HG02623 (cell line): ENCODE data around the gene AKT3.
A peak's percentile ranks its signal among the peaks of the same experiment; 100 is the strongest.

Experiments
- ATAC-seq: cut with Tn5 transposase; IDR thresholded peaks from one replicate; pipeline ENCODE4 v1.9.1; 2021; ENCODE audit warnings: moderate library complexity; ENCODE audit not compliant: unreplicated experiment

The AKT3 gene

DNA sequence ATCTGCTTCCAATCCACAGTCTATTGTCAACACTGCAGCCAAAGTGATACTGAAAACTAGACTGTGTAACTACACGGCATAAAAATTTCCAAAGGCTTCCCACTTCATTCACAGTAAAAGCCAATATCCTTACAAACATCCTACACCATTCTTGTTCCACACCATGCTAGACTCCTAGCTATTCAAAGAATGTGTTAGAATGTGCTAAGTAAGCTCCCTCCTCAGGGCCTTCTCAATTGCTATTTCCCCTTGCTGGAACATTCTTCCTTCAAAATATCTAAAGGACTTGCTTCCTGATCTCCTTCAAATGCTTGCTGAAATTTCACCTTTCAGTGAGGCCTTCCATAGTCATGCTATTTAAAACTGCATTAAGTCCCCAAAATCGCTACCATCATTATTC lies 228.1 kb downstream of the AKT3 start:
- no peak for ATAC-seq

DNA sequence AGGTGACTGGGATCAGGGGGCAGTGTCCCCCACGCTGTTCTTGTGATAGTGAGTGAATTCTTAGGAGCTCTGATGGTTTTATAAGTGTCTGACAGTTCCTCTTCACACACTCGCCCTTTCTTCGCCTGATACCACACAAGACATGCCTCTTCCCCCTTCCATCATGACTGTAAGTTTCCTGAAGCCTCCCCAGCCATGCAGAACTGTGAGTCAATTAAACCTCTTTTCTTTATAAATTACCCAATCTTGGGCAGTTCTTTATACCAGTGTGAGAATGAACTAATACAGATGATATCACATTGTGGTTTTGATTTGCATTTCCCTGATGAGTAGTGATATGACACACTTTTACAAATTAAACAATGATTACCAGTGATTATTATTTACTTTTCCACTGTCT lies 229.9 kb downstream of the AKT3 start:
- ATAC-seq: no peak

DNA sequence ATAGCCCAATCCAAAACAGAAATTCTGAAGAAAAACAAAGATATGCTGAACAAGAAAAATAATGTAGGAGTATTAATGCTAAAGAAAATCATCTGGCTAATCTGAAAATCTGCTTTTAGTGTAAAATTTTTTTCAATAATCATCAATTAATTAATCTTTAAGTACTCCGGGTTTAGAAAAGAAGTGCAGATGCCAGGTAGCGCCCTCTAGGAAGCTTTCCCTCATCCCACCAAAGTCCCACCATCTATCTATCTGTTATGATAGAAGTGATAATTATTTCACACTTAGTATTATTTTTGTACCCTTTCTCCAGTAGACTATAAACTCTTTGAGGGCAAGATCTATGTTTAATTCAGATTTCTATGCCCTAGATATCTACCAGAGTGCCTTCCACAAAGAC lies 240.3 kb downstream of the AKT3 start:
- no peak for ATAC-seq

DNA sequence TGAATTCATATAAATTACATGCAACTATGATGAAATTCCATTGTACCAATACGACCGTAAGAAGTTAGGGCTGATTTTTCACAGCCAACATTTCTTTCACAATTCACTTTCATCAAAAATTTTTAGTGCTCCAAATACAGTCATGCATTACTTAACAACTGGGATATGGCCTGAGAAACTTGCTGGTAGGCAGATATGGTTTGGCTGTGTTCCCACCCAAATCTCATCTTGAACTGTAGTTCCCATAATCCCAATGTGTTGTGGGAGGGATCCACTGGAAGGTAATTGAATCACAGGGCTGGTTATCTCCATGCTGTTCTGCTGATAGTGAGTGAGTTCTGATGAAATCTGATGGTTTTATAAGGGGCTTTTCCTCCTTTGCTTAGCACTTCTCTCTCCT lies 244.4 kb downstream of the AKT3 start:
- no peak for ATAC-seq

DNA sequence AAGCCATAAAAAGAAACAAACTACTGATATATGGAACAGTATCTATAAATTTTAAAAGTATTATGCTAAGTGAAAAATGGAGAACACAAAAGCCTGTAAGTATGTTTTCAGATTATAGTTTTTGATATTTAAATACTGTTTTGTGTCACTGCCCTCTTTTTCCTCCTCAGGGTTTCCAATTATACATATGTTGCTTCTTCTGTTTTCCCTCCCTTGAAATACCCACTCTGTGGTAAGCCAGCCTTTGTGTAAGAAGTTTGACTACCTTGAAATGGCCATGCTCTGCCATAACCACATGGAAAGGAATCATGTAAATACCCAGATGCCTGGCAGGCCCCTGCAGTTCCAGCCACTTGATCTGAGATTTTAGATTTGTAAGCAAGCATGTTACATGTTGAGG lies 248.3 kb downstream of the AKT3 start:
- no peak for ATAC-seq

DNA sequence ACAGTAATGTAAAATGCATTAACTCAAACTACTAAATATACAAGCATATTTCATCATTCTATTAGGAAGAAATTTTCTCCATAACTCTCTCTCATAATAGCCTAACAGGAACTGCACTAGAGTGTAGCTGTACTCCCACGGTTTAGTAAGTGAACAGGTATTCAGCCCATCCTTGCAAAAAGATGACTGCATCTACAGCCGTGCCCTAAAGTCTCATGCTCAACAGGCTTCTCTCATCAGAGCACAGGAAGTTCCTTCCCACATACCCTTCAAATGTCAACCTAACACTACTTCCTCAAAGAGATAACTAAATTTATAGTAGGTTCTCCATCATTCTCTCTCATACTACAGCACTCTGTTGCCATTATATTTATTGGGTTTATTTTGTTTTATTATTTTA lies 251.6 kb downstream of the AKT3 start:
- ATAC-seq: peak; percentile 47

DNA sequence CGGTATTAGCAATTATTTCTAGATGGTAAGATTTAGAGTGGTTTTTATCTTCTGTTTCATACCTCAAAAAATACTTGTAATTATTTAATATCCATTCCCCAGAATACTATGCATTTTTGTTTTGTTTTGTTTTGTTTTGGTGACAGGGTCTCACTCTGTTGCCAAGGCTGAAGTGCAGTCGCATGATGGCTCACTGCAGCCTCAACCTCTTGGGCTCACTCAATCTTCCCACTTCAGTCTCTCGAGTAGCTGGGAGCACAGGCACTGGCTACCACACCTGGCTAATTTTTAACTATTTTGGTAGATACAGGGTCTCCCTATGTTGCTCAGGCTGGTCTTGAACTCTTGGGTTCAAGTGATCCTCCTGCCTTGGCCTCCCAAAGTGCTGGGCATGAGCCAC lies 252.7 kb downstream of the AKT3 start:
- no peak for ATAC-seq

DNA sequence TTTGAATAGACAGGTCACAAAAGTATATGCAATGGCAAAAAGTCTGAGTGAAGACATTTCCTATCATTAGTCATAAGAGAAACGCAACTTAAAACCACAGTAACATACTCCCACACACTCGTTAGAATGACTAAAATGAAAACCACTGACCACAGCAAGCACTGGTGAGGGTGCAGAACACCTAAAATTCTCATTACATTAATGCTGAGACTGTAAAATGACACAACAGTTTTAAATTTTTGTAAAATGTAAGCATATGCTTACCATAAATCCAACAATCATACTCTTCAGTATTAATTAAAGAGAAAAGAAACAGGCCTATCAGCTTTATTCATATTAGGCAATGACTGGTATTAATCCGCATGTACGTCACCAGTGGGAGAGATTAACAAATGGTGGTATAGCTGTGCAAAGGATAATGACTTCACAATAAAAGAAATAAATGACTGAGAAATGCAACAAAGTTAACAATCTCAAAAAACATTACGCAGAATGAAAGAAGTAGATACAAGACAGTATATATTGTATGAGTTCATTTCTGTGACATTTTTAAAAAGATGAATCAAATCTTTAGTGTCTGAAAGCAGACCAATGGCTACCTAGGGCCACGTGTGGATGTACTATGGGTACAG lies 253.5 kb downstream of the AKT3 start:
- peak; percentile 97 for ATAC-seq

DNA sequence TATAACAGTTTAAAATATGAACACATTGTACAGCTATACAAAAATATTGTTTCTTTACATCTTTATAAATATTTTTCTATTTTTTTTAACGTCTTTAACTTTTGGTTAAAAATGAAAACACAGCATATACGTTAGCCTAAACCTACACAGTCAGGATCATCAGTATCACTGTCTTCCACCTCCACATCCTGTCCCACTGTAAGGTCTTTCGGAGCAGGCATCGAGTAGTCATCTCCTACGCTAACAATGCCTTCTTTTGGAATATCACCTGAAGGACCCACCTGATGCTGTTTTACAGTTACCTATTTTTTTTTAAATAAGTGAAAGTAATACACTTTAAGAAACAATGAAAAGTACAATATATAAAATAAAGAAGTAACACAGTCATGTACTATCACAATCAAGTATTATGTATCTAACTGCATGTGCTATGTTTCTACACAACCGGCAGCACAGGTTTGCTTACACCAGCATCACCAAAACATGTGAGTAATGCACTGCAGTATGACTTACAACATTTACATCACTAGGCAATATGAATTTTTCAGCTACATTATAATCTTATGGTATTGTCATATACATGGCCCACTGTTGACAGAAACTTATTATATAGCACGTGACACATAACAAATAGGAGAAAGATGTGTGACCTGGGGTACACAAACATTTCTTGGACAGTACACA lies 254.4 kb downstream of the AKT3 start:
- ATAC-seq: peak; percentile 7

DNA sequence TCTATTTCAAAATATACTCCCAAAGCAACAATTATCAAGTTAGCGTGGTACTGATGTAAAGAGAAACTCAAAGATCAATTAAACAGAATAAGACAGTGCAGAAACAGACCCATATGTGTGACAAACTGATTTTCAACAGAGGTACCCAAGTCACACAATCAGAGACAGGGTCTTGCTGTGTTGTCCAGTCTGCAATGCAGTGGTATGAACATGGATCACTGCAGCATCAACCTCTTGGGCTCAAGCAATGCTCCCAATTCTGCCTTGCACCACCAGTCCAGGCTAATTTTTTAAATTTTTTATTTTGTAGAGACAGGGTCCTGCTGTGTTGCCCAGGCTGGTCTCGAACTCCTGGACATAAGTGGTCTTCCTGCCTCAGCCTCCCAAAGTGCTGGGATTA lies 255.6 kb downstream of the AKT3 start:
- ATAC-seq: no peak

DNA sequence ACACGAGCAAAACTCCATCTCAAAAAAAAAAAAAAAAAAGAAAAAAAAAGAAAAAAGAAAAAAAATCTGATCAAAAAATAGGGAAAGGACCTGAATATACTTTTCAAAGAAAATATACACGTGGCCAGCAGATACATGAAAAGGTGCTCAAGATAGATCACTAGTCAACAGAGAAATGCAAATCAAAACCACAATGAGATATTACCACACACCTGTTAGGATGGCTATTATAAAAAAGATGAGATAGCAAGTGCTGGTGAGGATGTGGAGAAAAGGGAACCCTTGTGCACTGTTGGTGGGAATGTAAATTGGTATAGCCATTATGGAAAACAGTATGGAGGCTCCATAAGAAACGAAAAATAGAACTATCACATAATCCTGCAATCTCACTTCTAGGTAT lies 260.8 kb downstream of the AKT3 start:
- peak; percentile 74 for ATAC-seq

DNA sequence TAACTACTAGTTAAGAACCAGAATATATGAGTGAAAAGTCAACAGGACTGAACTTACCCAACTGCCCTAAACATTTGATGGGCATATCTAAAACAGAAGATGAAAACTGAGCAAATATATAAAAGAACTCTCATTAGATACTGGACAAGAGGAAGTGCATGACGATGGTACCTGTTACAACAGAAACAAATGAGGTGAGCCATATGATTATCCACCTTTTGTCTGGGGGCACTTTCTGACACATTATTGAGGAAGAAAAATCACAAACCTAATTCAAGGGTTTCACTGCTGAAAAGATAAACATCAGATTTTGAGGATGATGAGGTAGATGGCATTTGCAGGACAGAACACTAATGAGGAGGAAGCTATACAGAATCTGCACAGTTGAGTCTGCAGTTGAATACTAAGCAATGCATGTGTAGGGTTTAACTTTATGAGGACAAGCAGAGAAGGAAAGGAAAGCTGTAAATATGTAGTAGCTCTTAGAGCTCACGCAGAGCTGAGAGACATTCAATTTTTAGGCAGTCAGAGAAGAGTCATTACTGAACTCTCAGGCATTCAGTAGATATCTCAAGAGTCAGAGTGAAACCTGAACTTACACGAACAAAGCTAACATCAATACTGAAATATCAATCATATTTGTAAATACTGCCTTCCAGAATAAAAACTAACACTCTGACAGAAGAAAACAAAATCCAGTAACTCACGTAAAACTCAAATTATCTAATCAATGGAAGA lies 262.1 kb downstream of the AKT3 start:
- peak; percentile 89 for ATAC-seq

DNA sequence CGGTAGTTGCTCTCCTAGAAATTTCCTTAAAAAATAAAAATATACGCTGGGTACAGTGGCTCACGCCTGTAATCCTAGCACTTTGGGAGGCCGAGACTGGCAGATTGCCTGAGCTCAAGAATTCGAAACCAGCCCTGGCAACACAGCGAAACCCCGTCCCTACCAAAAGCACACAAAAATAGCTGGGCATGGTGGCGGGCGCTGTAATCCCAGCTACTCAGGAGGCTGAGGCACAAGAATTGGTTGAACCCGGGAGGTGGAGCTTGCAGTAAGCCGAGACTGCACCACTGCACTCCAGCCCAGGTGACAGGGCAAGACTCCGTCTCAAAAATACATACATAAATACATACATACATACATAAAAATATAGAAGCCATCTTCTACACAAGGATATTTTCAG lies 262.8 kb downstream of the AKT3 start:
- ATAC-seq: no peak

DNA sequence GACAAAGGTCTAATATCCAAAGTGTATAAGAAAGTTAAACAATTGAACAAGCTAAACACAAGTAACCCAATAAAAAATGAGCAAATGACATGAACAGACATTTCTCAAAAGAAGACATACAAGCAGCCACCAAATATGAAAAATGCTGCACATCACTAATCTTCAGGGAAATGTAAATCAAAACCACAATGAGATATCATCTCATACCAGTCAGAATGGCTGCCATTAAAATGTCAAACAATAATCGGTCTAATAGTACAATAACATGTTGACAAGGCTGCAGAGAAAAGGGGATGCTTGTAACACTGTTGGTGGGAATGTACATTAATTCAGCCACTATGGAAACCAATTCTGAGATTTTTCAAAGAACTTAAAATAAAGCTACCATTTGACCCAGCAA lies 264.1 kb downstream of the AKT3 start:
- ATAC-seq: no peak

DNA sequence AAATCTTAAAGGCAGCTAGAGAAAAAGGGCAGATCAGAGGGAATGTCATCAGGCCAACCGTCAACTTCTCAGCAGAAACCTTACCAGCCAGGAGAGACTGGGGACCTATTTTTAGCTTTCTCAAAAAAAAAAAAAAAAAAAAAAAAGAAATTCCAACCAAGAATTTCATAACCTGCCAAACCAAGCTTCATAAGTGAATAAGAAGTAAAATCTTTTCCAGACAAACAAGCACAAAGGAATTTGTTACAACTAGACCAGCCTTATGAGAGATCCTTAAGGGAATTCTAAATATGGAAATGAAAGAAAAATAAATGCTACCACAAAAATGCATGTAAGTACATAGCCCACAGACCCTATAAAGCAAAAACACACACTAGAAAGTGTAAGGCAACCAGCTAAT lies 267.7 kb downstream of the AKT3 start:
- no peak for ATAC-seq

DNA sequence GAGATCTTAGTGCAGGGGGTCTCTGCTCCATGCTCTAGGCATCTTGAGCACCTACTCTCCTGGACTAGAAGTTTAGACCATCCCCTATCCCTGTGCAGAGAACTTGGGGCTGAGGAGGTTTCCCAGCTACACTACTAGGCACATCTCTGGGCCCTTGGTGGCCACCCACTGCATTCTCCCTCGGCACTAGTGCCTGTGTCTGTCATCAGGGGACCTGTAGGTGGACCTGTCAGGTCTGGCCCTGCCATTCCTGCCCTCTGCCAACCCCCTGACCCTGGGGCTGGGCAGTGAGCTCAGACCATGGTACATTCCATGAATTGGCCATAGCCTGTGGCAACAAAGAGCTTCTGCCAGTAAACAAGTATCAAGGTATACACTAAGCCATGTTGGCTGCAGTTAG lies 269.1 kb downstream of the AKT3 start:
- ATAC-seq: no peak

DNA sequence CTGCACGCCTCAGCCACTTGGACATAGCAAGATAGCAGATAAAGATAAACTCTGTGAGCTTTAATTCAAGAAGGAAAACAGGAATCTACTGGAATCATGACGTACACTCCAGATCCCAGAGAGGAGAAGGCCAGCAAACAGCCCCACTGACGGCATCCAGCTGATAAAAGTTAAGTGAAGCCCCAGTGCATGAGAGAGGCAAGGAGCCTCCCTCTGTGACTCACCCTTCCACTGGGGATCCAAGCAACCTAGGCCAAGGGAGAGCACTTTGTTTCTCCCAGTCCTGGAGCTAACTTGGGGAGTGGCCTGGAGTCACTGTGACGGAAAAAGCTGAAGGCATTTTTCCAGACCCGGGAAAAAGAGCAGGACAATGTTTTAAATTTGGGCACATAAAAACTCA lies 270.0 kb downstream of the AKT3 start:
- ATAC-seq: no peak

DNA sequence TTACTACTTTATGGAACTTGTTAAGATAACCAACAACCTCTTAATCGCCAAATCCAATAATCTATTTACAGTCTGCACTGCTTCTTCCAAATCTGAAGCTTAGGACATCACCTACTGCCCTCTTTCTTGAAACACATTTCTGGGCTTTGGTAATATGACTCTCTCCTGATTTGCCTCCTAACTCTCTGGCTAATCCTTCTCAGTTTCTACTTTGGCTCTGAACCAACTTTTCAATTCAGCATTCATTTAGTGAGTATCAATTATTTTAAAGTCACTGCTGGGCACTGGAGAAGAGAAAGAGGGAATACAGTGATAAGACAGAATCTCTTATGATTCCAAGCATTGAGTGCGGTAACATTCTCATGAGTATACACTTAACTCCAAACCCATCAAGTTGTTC lies 275.0 kb downstream of the AKT3 start:
- no peak for ATAC-seq

DNA sequence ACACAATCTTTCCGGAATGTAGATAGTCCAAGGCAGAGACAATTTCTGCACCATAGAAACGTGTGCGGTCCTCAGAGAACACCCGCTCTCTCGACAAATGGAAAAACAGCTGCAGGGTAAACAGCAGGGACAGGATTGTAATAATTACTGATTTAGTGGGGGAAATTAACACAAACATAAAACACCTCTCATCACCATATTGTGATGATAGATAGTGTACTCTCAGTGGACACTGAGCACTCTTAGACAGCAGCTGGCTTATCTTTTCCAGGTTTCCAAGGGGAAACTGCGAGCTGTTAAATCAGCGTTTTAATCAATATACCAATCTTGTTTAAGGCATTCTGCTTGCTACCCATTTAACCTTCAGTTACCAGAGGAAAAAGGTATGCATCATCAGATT lies 277.1 kb downstream of the AKT3 start:
- ATAC-seq: no peak

DNA sequence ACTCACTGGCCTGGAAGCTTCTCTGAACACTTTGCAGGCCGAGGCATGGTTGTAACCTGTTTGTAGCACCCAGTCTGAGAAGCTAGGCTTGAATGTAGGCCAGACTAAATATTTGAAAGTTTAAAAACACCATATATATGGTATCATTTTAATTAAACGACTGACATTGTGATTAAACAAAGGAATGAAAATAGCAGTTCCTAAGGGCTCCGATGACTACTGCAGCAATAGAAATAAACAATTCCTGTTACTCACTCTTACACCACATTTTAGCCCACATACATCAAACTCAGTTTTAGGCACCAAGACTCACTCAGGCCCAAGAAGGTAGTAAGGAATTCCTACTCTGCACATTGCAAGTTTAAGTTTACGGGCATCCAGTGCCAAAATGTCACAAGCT lies 281.2 kb downstream of the AKT3 start:
- no peak for ATAC-seq

DNA sequence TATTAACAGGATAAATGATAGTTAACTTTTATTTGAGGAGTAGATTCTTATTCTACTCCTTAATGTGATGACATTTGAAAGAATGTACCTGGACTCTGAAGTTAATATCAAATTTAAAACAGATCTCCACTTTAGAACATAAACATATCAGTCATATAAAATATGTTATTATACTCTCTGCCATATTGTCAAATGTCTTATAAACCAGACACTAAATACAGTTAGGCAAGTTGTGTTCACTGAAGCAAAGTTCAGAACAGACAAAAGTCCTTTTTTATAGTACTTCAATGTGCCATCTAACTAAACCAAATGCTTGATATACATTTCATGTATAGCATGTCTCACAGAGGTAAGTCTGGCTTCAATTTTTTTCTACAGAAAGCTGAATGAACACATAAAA lies 285.2 kb downstream of the AKT3 start:
- ATAC-seq: no peak

DNA sequence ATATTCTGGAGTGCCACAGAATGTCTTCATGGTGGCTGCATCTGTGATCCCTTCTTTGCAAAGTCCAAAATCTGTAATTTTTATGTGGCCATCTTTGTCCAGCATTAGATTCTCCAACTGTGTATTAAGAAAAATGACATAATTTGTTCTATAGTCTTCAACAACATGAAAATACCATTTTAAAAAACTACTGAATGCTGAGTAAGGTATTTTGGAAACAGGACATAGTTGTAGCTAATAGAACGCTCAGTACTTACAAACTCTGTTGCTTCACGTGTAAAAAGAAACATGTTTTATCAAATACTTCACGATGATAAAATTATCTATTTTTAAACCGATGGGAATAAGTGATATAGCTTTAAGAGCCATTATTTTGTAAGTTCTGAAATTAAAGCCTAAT lies 286.3 kb downstream of the AKT3 start:
- ATAC-seq: no peak
